Germinal center (tissue), 1 donor: Measurements from ENCODE around the gene RALB.
"Not testable (repeated sequence)": the region's sequence is repeated elsewhere in the genome, so short reads cannot be mapped to it uniquely, and the experiment has no call there.

Experiments
- DNase-seq: peaks from one replicate; pipeline ENCODE4 v3.0.0; 2012; ENCODE audit warnings: mixed read lengths, low spot score

RALB gene

DNA sequence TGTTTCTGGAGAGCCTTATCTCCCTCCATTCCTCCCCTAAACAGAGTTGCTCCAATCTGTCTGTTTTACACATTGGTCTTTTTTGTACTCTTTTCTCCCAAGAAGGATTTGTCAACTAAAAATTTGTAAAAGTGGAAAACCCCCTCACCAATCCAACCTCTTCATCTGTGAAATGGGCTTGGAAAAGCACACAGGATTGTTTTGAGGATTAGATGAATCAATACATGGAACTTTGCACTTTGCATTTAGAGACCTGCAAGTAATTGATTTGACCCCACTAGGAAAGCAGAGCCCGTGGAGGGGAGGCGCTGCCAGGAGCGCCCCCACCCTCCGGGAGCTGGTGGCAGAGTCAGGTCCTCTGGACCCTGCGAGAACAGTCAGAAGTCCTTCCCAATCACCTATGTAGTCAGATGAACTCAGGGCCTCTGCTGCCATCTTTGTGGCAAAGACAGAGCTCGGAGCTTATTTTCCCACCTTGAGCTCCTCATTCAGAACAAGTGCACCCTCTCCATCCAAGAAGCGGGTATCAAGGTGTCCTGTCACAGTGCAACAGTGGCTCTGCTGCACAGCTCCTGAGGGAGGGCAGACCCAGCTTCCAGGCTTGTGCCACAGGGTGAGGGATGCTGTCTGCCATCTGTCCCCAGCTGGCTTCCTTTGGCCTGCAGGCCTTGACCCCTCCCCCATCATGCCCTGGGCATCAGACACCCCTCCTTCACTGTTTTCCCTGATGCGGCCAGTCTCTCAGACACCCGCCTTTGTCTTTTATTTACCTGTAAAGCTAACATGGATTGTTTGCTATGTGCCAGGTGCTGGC lies 27.7 kb upstream of the RALB start:
- no peak for DNase-seq

DNA sequence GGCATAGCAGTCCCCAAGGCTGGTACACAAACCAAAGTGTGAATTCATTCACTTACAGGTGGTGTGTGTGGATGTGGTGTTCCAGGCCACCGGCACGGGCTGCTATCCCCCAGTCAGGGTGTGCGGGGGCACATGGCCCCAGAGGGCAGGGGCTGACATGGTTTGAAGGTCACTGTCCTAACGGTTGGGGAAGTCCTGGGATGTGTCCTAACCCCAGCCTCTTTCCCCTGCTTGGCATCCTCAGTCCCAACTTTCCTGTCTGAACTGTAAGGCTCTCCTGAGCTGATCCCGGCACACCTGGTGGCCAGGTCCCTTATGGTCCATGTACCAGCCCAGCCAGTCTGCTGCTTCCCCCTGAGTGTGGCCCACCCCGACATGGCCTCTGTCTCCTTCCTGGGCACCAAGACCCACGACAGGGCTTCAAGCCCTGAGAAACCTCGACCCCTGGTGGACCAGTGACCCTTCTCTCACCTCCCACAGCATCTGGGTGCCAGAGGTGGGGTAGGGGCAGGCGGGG lies 27.0 kb upstream of the RALB start:
- DNase-seq, result no peak

DNA sequence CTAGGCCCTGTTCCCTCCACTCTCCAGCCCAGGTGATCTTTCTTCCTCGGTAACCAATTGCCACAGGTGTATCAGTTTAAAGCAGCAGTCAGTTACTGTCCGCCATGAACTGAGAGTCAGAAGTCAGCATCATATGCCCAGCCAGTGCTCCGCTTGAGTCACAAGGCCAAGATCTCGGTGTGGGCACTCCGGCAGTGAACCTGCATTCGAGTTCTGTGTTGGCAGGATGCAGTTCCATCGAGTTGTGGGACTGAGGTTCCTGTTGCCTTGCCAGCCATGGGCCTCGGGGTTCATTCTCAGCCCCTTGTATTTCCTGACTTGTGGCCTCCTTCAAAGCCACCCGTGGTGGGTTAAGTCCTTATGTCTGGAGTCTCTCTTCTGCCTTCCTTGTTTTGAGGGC lies 26.3 kb upstream of the RALB start:
- no peak for DNase-seq

DNA sequence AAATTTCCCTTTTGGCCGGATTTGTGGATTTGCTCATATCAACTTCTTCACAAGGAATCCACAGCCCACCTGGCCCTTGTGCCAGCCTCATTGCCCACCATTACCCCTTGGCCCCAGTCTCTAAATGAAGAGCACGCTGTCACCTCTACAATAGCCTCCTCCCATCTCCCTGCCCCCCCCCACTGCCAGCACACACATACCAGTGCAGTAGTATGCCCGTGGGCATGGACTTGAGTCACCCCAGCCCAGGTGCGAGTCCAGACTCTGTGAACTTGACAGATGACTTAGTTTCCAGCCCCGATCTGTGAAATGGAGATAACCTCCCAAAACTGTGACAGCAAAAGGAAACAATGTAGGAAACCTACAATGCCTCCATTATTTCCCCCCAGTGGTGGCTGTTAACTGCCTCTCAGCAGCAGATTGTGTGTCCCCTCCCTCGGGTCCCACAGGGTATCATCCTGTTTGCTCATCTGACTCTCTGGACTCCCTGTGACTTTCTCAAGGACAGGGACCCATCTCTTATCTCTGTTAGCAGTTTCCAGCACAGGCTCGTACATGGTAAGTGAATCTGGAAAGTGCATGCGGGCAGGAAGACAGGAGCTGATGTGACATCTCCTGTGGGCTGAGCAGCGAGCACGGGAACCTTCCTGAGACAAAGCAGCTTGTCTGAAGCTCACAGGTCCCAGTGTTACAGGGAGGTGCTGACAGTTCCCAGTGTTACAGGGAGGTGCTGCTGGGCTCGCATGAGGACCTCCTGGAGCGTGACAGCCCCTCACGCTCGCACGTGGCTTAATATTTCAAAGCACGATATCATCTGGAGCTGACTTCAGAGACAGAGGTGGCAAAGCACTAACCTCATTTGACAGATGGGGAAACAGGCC lies 25.3 kb upstream of the RALB start:
- DNase-seq, result no peak

DNA sequence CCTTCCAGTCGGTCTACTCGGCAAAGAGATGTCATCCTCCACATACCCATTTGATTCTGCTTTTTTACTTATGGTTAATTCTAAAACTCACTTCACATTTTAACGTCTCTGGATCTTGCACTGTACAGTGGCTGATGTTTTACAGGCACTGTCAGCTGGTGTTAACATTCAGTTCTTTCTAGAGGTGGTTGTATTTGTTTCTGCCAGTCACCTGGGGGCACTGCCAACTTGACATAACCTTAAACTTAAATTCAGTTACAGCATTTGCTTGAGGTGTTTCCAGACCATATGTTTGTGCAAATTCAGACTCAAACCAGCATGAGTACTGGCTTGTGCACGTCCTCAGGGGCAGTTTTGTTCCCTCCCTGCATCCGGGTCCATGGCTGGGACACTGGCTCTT lies 24.1 kb upstream of the RALB start:
- DNase-seq, result no peak

DNA sequence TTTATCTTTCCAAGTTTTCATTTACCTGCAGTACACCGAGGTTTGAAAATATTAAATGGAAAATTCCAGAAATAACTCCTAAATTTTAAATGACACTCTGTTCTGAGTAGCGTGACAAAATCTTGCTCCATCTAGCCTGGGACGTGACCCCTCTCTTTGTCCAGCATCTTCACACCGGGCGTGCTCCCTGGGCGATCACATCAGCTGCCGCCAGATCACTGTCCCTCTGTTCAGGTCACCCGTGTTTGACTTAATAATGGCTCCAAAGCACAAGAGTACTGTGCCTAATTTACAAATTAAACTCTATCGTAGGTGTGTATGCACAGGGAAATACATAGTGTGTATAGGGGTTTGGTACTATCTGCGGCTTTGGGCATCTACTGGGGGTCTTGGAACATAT lies 23.3 kb upstream of the RALB start:
- no peak for DNase-seq

DNA sequence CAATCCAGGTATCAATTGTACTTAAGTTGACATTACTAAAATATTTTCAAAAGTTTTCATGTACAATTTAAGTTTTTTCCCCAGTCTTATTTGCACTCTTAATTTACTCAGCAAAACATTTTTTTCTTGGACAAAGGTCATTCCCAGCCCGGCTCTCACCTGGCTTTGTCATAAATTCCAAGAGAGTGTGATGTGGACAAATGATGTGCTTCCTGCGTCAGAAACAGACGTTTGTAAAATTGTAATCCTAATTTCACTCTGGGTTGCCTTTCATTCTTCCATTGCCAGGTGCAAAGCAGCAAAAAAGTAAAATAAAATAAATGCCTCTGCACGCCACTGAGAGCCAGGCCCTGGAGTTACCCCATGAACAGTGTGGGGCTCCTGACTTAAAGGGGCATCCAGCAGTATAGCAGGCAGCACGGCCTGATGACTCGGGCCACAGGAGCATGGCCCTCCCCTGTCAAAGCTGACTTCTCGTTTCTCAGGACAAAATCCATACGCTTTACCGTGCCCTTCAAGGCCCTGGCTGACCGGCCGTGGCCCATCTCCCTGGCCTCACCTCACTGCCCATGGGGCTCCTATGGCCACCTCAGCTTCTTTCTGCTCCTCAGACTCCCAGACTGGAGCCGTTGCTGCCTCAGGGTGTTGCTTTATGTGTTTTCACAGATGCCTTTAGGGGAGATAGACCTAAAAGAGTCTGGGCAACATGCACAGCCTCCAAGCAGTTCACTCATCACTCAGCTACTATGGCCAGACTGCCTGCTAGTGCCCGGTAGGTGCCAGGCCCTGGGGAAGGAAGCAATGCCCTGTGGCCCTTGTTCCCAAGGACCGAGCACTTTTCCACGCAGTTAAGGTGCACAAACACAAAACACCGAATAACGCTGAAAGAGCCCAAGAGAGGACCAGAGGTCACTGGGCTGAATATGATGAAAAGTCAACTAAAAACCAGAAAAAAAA lies 21.9 kb upstream of the RALB start:
- DNase-seq, result no peak

DNA sequence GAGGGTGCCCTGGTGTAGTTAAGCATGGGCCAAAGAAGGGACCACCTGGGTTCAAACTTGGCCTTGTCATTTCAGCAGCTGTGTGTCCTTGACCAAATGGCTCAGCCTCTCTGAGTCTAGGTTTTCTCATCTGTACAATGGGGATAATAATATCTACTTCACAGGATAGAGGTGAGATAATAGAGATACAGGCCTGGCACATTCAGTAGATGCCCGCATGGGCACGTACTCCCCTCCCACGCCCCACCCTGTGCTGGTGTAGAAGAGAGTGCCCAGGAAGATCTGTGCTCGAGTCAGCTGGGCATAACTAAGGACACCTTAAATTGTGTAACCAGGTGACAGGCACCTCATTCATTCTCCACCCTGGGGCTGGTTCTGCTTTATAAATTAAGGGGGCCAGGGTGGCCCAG lies 21.1 kb upstream of the RALB start:
- DNase-seq, result no peak

DNA sequence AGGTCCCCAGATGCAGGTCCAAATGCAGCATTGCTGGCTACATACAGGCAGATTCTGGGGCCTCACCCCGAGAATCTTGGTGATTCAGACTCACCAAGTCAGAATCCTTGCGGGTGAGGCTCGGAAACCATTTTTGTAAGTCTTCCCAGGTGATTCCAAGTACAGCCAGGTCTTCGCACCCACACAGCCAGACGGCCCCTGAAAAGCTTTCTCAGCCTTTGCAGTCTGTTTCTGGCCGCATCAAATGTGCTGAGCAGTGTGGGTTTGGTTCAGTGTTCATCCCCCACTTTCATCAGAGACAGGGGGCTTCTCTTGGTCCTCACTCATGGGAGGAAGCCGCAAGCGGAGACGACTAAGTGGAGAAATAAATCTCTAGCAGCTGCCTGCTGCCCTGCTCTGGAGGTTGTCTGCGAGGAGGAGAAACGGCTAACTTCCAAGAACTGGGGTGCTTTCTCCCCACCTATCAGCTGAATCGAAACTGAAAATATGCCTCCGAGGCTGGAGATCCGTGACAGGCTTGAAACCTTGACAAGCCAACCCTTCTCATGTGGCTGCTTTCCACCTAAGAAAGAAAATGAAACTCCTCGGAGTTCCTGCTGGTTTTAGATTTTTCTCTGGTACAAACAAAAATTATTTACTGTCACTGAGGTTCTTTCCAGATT lies 20.5 kb upstream of the RALB start:
- peak; percentile 80 for DNase-seq

DNA sequence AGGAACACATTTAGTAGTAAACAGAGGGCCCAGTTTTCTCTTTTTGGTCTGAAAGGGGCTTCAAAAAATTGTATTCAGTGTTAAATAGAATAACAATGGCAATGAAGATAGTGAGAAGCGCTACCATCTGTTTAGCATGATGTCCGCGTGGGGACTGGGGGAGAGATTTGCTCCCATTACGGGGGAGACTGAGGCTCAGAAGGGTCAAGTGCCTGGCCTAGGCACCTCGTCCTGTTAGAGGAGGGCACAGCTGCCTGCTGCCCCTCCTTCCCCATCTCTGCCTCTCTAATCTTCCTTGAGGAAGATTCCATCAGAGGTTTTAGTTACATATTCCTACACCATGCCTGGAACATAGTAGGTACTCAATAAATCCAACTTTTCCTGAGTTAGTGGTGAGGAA lies 19.4 kb upstream of the RALB start:
- DNase-seq, result no peak

DNA sequence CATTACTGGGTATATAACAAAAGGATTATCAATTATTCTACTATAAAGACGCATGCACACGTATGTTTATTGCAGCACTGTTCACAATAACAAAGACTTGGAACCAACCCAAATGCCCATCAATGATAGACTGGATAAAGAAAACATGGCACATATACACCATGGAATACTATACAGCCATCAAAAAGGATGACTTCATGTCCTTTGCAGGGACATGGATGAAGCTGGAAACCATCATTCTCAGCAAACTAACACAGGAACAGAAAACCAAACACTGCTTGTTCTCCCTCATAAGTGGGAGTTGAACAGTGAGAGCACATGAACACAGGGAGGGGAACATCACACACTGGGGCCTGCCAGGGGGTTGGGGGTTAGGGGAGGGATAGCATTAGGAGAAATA lies 17.5 kb upstream of the RALB start:
- not testable (repeated sequence) for DNase-seq

DNA sequence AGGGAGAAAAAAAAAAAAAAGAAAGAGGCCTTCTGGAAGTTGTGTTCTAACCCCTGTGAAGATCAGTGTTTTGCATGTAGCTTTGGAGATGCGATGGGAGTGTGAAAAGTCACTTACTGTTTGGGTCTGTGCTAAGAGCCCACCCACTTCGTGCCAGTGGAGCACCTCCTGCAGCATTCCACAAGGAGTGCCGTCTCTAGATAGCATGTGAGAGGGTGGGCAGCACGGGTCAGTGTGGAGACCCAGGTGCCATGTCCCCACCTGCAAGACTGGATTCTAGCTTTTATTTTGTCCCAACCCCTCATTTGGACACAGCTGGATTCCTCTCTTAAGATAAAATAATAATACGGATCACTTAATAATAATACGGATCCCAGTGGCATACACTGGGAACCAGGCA lies 17.0 kb upstream of the RALB start:
- no peak for DNase-seq

DNA sequence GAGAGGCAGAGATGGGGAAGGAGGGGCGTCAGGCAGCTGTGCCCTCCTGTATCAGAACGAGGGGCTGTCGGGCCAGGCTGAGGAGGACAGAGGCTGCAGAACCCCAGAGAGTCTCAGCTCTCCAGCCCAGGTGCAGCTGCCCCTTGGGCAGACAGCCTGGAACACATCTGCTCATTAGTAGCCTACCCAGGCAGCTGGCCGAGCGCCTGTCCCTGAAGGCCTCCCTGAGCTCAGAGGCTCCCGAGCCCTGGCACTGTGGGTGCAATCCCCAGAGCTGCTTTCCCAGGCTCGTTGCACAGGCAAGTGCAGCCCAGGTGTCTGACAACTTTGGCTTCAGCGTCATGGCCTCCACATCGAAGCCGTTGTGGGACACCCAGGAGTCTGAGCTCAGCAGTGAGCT lies 16.3 kb upstream of the RALB start:
- DNase-seq, result no peak

DNA sequence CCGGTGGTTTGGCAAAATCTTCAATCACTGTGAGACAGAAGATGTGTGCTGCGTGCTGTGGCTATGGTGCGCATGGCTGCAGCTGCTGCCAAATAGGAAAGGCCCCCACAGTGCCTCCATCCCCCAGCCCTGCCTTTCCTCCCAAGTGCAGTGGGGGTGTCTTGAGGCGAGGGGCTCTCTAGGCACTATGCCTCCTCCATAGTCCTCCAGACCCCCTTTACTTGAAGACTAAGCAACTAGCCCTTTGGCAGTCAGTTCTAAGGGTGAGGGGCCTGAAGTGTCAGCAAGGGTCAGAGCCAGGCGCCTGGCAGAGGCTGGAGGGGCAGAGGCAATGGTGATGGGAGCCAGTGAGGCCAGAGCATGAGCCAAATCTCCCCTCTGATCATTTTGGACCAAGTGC lies 15.9 kb upstream of the RALB start:
- no peak for DNase-seq

DNA sequence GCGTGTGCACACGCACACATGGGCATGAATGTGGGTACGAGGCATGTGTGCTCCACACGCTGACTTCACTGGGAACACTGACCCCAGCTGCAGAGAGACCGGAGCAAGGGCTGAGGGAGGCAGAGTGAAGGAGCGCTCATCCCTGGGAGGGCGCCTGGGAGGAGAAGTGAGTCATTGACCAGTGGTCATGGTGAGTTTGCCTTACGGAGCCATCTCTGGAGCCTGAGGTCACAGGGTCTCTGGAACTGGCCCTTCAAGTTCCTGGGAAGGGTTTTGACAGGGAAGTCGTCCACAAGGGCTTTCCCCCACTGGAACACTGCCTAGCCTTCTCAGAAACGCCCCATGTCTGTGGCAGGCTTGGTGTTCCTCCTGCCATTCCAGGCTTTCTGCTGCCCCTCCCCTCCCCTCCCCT lies 15.2 kb upstream of the RALB start:
- DNase-seq, result no peak

DNA sequence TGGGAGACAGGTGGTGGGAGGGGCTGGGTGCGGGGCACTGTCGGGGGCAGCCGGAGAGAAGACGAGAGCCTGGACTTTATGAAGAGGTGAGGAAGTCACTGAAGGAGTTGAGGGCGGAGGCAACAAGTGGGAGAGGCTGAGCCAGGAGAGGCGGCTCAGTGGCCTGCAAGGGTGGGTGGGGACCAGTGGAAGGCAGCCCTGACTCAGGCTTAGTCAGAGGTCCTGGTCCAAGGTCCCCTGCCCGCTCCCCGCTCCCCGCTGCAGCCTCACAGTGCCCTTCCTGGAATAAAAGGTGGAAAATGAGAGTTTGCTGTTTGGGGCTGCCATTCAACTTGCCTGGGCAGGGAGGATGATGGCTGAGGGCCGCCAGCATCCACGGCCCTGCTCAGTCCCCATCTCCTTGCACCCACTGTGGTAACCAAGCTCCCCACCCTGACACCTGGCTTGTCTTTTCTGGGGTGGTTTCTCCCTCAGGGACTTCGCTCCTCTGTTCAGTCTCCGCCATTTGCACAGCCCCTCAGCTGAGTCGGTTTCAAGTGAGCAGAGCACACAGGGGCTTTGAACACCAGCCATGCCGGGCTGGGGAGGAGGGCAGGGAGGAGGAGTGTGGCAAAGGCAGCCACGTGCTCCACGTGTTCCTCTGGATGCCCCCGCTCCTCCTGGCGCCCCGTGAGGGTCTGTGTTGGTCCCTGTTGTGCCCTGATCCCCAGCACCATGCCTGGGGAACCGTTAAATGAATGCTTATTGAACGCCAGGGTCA lies 13.7 kb upstream of the RALB start:
- no peak for DNase-seq

DNA sequence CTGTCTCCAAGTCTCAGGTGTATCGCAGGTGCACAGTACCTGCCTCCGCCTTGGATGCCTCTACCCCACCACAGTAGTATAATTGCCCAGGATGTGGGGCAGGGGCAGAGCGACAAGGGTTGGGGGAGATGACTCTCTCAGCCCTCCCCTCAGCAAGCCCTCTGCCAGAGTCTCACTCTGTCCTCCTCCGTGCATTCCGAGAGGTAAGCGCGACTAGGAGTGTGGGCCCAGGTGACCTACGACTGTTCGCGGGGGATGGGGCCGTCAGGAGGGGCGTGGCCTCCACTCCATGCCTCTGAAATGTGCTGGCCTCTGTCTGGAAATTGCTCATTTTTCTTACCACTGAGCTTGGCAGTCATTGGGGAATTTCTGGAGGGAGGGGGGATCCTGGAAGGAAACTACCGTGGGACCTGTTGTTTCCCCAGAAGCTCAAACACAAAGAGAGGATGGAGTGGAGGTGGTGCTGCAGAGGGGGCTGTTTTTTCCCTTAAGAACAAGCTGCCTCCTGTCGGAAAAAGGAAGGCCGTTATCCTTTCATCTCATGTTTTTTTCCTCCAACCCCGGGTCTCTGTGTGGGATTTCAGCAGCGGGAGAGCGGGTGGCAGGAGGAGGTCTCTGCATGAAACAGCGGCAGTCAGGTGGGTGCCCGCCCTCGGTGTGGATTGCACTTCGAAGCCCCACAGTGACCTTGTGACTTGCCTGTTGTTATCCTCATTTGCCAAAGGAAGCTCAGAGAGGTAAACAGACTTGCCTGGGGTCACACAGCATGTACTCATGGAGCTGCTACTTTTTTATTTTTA lies 13.0 kb upstream of the RALB start:
- DNase-seq, result no peak

DNA sequence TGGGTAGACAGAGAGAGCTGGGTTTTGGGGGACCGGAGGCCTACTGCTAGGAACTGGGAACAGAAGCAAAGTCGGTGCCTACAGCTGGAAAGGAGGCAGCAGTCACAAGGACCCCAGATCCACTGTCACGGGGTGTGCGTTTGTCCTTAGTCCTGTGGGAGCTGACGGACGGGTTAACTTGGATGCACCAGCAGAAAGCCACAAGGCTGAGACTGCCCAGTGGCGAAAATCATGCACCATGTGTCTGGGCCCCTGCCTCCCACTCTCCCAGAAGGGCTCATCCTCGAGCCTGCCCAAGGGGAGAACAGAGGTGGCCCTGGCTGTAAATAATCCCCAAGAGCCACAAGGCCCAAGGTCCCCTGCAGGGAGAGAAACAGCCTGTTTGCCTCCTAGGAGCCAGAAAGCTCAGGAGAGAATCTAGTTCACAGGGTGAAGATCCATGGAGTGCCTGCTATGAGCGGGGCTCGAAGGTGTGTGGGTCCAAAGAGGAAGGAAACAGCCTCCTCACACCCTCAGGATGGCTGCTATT lies 11.7 kb upstream of the RALB start:
- DNase-seq, result no peak

DNA sequence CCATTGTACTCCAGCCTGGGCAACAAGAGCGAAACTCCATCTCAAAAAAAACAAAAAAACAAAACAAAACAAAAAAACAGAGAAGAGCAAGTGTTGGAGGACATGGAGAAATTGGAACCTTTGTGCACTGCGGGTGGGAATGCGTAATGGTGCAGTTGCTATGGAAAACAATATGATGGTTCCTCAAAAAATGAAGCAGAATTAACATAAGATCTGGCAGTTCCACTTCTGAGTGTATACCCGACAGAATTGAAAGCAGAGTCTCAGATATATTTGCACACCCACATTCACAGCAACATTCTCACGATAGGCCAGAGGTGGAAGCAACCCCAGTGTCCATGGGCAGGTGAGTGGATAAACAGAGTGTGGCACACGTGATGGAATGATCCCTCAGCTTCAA lies 11.0 kb upstream of the RALB start:
- DNase-seq, result no peak

DNA sequence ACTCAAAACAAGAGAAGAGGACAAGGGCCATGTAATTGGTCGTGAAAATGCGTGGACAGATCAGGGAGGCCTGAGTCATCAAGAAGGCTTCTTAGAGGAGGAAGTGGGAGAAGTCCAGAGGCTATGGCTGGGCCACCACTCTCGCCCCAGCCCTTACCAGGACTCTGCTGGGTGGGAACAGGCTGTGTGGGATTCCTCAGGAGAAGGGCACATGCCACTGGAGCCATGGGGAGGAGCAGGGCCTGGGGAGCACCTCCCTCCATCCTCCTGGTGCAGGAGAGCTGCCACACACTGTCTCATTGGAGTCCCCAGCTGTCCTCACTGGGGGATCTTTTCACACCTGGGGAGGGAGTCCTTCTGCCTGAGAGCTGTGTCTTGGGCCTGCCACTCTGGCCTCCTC lies 9.4 kb upstream of the RALB start:
- DNase-seq, result no peak
